Kidney (tissue), 14 donors: ENCODE results near the gene PRKAG2. TPM values are rescaled to one million over a fixed set of nuclear protein-coding genes. Genes with fewer than 3 reads are reported as not detected.

Experiments used
- DNase-seq, 5 donors: peaks; one replicate each; pipeline ENCODE4 v3.0.0-alpha.2; 2013 to 2020
- FAIRE-seq: peaks from 2 replicates; lab custom pipeline; 2012; peaks lifted over from hg19 to GRCh38; lab: Jason Lieb, UNC
- H3K27ac ChIP-seq, 2 donors: one replicate each; pipeline ENCODE4 v1.7.0; 2013; ENCODE audit warnings: low read depth in 2 of 2, low read length in 2 of 2, inconsistent platforms in 1 of 2
- H3K27me3 ChIP-seq: one replicate; pipeline ENCODE4 v1.7.1; 2013; ENCODE audit warnings: low read length, inconsistent platforms; ENCODE audit not compliant: control insufficient read depth, insufficient read depth
- H3K36me3 ChIP-seq, 3 donors: one replicate each; pipeline versions ENCODE4 v1.7.0 to v1.7.1; 2013; ENCODE audit warnings: low read length in 3 of 3, control low read depth in 1 of 3, inconsistent platforms in 1 of 3; ENCODE audit not compliant: insufficient read depth in 3 of 3, control insufficient read depth in 2 of 3
- H3K4me1 ChIP-seq, 3 donors: one replicate each; pipeline versions ENCODE4 v1.7.0 to v1.7.1; 2013; ENCODE audit warnings: low read length in 3 of 3, inconsistent platforms in 1 of 3, low read depth in 1 of 3; ENCODE audit not compliant: control insufficient read depth in 2 of 3, insufficient read depth in 2 of 3
- H3K4me3 ChIP-seq, 3 donors: one replicate each; pipeline versions ENCODE4 v1.7.0 to v1.8.1; 2013; ENCODE audit warnings: low read length in 3 of 3, control low read depth in 1 of 3, inconsistent platforms in 1 of 3
- H3K9ac ChIP-seq, 3 donors: one replicate each; pipeline versions ENCODE4 v1.7.0 to v1.7.1; 2013; ENCODE audit warnings: low read length in 3 of 3, control low read depth in 1 of 3, inconsistent platforms in 1 of 3
- H3K9me3 ChIP-seq, 3 donors: one replicate each; pipeline versions ENCODE4 v1.7.0 to v1.7.1; 2013; ENCODE audit warnings: low read length in 3 of 3, control low read depth in 1 of 3, inconsistent platforms in 1 of 3; ENCODE audit not compliant: control insufficient read depth in 2 of 3, insufficient read depth in 1 of 3
- CTCF ChIP-seq: IDR thresholded peaks from 3 replicates; pipeline ENCODE4 v1.5.1; 2012; ENCODE audit warnings: mild to moderate bottlenecking, moderate library complexity, borderline replicate concordance; ENCODE audit not compliant: insufficient read depth; ENCODE audit errors: extremely low read depth
- intact Hi-C: fragments of 100-400 bp; cut with DNase I; formaldehyde crosslinking; loops from one replicate; pipeline ENCODE4 v1.11.1; 2022
- polyA plus RNA-seq: library from polyadenylated mRNA; stranded (reverse); fragments of 350-450 nt; fragmentation: Illumina TruSeq; extraction: RNeasy Lipid Tissue Mini Kit (QIAGEN cat#74804); gene quantifications from one replicate; pipeline ENCODE4 v1.2.3, GENCODE V29; 2014; ENCODE audit warnings: low read depth, low replicate concordance; ENCODE audit not compliant: insufficient read depth
- total RNA-seq: library from RNA; stranded (reverse); fragmentation: NEBNext Ultra II Directional; extraction: Animal tissue kit (Norgen Biotek cat#: 25700); gene quantifications from one replicate; pipeline ENCODE4 v1.2.1, GENCODE V29; 2021
- donor health status: control.
- donor health status: control.
- donor health status: control.
- donor health status: control.
- donor health status: control.
- donor health status: DM: yes; HTN: yes; CAD: no.
- donor health status: Normal renal cell carcinoma (clear cell type).

Gene PRKAG2
- total and polyA plus RNA-seq, 2 donors from 2014 or later: 40.7 to 40.9 TPM

GRCh38 chr7:151770232-151770631, 106.7 kb downstream of the PRKAG2 start:
- intact Hi-C loops: no loop called here

GRCh38 chr7:151769188-151769821, 107.6 kb downstream of the PRKAG2 start:
- DNase-seq (no peak), FAIRE-seq (no peak)
- H3K27ac ChIP-seq: no peak overlapping the region
- H3K9ac ChIP-seq: no peak overlapping the region
- no peak overlapping the region for H3K4me3 ChIP-seq
- H3K9me3 ChIP-seq: no peaks in the 10 kb centered on the region
- peaks cover 0 to 2% (median 0%) of the 10 kb centered on the region in 3 donors for H3K36me3 ChIP-seq
- no peak for TF ChIP-seq CTCF
- no peaks in the 10 kb centered on the region for H3K27me3 ChIP-seq
- intact Hi-C loops: no loop called here
- H3K4me1 ChIP-seq: no peaks in the 10 kb centered on the region

More at GRCh38 chr7:151770232-151770631, 106.7 kb downstream of the PRKAG2 start:
- no peak for DNase-seq
- H3K27ac ChIP-seq: no peak overlapping the region
- no peaks in the 10 kb centered on the region for H3K36me3 ChIP-seq
- H3K4me3 ChIP-seq: no peak overlapping the region
- H3K4me1 ChIP-seq: no peaks in the 10 kb centered on the region
- no peak for FAIRE-seq
- no peaks in the 10 kb centered on the region for H3K27me3 ChIP-seq
- no peaks in the 10 kb centered on the region for H3K9me3 ChIP-seq
- TF ChIP-seq CTCF: no peak
- no peak overlapping the region for H3K9ac ChIP-seq

DNA sequence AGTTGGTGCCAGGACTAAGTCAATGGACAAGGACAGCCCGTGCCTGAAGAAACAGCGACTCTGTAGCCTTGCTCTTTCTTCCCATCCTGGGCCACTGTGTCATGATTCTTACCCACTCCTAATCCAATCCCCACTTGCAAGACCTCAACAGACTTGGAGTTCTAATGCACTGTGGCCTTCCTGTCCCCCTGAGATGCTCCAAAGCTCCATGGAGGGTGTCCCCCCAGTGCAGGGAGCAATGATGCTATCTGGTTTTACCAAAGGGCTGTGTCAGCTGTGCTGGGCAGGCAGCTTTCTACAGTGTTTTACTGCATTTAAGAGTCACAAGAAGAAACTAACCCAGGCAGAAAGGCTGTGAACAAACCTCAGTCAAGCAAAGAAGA, 108.1 kb downstream of the PRKAG2 start:
- TF ChIP-seq CTCF: no peak
- Histone ChIP-seq H3K4me1 (no peaks in the 10 kb centered on the region), H3K9me3 (no peaks in the 10 kb centered on the region), H3K36me3 (peaks cover 0 to 2% (median 0%) of the 10 kb centered on the region in 3 donors), H3K27ac (no peak overlapping the region), H3K9ac (no peak overlapping the region), H3K27me3 (no peaks in the 10 kb centered on the region), H3K4me3 (no peak overlapping the region)
- FAIRE-seq (no peak), DNase-seq (no peak)
- intact Hi-C loops: no loop called here
